ENCODE data around the gene SYCP2. TPM values are rescaled to one million over a fixed set of nuclear protein-coding genes. Genes with fewer than 3 reads are reported as not detected.

The SYCP2 gene
- total and polyA plus RNA-seq, 2 of the 8 experiments (the other 6 are each of a cell fraction or from before 2014, with no cell fraction given), result 0.02 to 0.50 TPM

- no peak overlapping the region for H3K4me2 ChIP-seq (ENCODE audit: insufficient read depth in 1 of 2, low read depth in 2 of 2, low read length in 2 of 2)
- H3K9ac ChIP-seq (replicated peaks in 1 of 4; ENCODE audit: extremely low read depth in 1 of 4, low read depth in 3 of 4, low read length in 3 of 4), result no peak overlapping the region
- 90% methylated on average over 2 of the region's 2 CpGs; no CpG with 5 or more reads in 1 of the 2 experiments for WGBS, 2 experiments (ENCODE audit: extremely low coverage in 1 of 2, insufficient coverage in 1 of 2, insufficient read length in 1 of 2, insufficient replicate concordance in 2 of 2, low coverage in 1 of 2, low lambda C conversion rate in 2 of 2, missing lambda C conversion rate in 1 of 2)
- H3K4me3 ChIP-seq (ENCODE audit: extremely low read depth in 1 of 4, insufficient read depth in 2 of 4, low read depth in 3 of 4, low read length in 4 of 4), result no peak overlapping the region
- no peak for FAIRE-seq
- H3K56ac ChIP-seq (replicated peaks; ENCODE audit: insufficient read length, low read depth, low read length), result no peak overlapping the region
- H4K5ac ChIP-seq (ENCODE audit: insufficient read length, low read depth, low read length), result no peak overlapping the region
- H3K4ac ChIP-seq (replicated peaks; ENCODE audit: insufficient read length, low read depth, low read length), result no peak overlapping the region
- H3K79me1 ChIP-seq (ENCODE audit: low read depth, low read length), result no peaks in the 10 kb centered on the region
- H4K20me1 ChIP-seq (replicated peaks in 1 of 2; ENCODE audit: control insufficient read depth in 1 of 2, insufficient read depth in 2 of 2, low read length in 2 of 2), result no peaks in the 10 kb centered on the region
- H3K4me1 ChIP-seq (replicated peaks in 1 of 4; ENCODE audit: control insufficient read depth in 3 of 4, insufficient read depth in 4 of 4, low read length in 3 of 4), result no peaks in the 10 kb centered on the region; a peak in 1 of 7 replicates
- POLR2A ChIA-PET (ENCODE audit: partially characterized antibody), result no interaction called here
- H3K23me2 ChIP-seq (ENCODE audit: low read depth, low read length), result peaks cover 2% of the 10 kb centered on the region; the same call in 1 of the 2 replicates
- H2BK20ac ChIP-seq (ENCODE audit: low read length), result no peak overlapping the region
- H4K8ac ChIP-seq (ENCODE audit: extremely low read depth, insufficient read depth, low read length), result no peak overlapping the region
- H2BK12ac ChIP-seq (ENCODE audit: low read depth, low read length), result no peak overlapping the region
- no peaks in the 10 kb centered on the region for H3K79me2 ChIP-seq (ENCODE audit: control insufficient read depth in 1 of 2, insufficient read depth in 2 of 2, low read length in 2 of 2)
- DNase-seq (ENCODE audit: low read depth in 1 of 2, low spot score in 2 of 2), result peak in 1 of 2 experiments; percentile 33
- H4K91ac ChIP-seq (replicated peaks; ENCODE audit: insufficient read length, low read length), result no peak overlapping the region
- H3K14ac ChIP-seq (ENCODE audit: insufficient read length), result no peak overlapping the region
- H2BK15ac ChIP-seq (ENCODE audit: low read length), result no peak overlapping the region
- no peak overlapping the region for H3K23ac ChIP-seq (ENCODE audit: insufficient read length)
- no peak overlapping the region for H3K27ac ChIP-seq (ENCODE audit: low read depth, low read length)
- no peak overlapping the region for H2BK120ac ChIP-seq (replicated peaks; ENCODE audit: low read depth, low read length)
- no peak overlapping the region for H2BK5ac ChIP-seq (ENCODE audit: low read depth, low read length)
- no peak overlapping the region for H2AK5ac ChIP-seq (ENCODE audit: low read depth, low read length)
- H3K36me3 ChIP-seq (ENCODE audit: control insufficient read depth in 2 of 4, insufficient read depth in 4 of 4, low read length in 3 of 4), result peaks cover 0 to 2% (median 0%) of the 10 kb centered on the region in 4 experiments; a peak in 1 of 8 replicates
- no peak overlapping the region for H3K18ac ChIP-seq (ENCODE audit: extremely low read depth, low read length)
- H2AFZ ChIP-seq (ENCODE audit: low read length), result no peak overlapping the region
- peaks cover 75 to 96% of the 10 kb centered on the region in 2 experiments for H3K9me3 ChIP-seq (ENCODE audit: insufficient read depth in 2 of 2, low read depth in 1 of 2, low read length in 1 of 2)
- CTCF ChIA-PET (ENCODE audit: partially characterized antibody), result interaction anchor here (1.2 kb wide), 1 partner anchor 10 kb away, joined by 3 read pairs; no protein-coding TSS in a partner anchor
- H3K27me3 ChIP-seq (replicated peaks in 1 of 4; ENCODE audit: control insufficient read depth in 3 of 4, extremely low read depth in 1 of 4, insufficient read depth in 3 of 4, low read length in 3 of 4), result peaks cover 0 to 3% (median 0%) of the 10 kb centered on the region in 4 experiments; a peak in 1 of 7 replicates
- TF ChIP-seq POLR2AphosphoS5 (IDR thresholded peaks at IDR 0.05; ENCODE audit: low read depth, low read length) (no peak), USF2 (IDR thresholded peaks at IDR 0.05; ENCODE audit: low read length) (no peak)
These were observed 98.4 kb downstream of the SYCP2 start for GRCh38 chr20:59835057-59835447.

Measured in H1 (cell line).